ENCODE data around the gene TK2.
"Not testable (repeated sequence)": the region's sequence is repeated elsewhere in the genome, so short reads cannot be mapped to it uniquely, and the experiment has no call there.

TK2 gene

DNA sequence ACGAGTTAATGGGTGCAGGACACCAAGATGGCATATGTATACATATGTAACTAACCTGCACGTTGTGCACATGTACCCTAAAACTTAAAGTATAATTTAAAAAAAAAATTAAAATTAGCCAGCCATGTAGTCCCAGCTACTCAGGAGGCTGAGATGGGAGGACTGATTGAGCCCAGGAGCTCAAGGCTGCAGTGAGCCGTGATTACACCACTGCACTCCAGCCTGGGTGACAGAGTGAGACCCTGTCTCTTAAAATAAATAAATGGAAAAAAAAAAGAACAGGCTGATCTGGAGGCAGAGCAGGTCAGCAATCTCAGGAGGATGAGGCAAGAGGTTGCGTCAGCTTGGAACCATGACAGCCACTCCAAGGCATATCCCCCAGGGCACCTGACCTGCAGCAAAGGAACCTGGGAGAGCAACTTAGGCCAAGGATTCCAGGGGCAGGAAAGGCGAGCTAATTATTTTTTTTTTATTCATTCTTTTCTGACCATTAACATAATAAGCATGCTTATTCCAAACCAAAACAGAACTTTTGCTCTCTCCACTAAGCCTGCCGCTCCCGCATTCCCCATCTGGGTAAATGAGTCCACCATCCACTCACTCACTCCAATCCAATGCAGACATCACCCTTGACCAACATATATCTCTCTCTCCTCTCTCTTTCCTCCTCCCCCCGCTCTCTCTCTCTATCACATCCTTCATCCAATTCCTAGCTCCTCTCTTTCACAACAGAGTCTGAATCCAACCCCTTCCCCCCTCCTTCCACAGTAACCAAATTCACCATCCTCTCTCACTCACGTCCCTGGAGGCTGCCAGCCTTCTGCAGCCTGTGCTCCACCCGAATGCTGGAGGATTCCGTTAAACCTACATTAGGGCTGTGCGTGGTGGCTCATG, 47.7 kb downstream of the TK2 start:
- DNase-seq: no peak

DNA sequence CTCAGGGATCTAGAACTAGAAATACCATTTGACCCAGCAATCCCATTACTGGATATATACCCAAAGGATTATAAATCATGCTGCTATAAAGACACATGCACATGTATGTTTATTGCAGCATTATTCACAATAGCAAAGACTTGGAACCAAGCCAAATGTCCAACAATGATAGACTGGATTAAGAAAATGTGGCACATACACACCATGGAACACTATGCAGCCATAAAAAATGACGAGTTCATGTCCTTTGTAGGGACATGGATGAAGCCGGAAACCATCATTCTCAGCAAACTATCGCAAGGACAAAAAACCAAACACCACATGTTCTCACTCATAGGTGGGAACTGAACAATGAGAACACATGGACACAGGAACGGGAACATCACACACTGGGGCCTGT, 48.4 kb downstream of the TK2 start:
- DNase-seq: not testable (repeated sequence)

GRCh38 chr16:66497921-66498320, 52.0 kb downstream of the TK2 start:
- not testable (repeated sequence) for DNase-seq

GRCh38 chr16:66496226-66496625, 53.7 kb downstream of the TK2 start:
- DNase-seq: not testable (repeated sequence)

DNA sequence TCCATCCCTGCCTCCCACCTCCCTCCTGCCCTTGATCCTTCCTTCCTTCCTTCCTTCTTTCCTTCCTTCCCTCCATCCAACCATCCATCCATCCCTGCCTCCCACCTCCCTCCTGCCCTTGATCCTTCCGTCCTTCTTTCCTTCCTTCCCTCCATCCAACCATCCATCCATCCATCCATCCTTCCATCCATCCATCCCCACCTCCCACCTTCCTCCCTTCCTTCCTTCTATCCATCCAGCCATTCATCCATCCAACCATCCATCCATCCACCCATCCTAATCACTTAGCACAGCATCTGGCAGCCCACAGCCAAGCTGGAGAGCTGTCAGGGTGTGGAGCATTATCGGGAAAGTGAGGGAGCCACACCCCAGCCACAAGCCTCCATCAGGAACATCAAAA, 54.5 kb downstream of the TK2 start:
- no peak for DNase-seq

- no peak for DNase-seq
Measured at GRCh38 chr16:66494916-66495315, 55.0 kb downstream of the TK2 start.

- DNase-seq: no peak
Measured at GRCh38 chr16:66493490-66494401, 56.2 kb downstream of the TK2 start.

DNA sequence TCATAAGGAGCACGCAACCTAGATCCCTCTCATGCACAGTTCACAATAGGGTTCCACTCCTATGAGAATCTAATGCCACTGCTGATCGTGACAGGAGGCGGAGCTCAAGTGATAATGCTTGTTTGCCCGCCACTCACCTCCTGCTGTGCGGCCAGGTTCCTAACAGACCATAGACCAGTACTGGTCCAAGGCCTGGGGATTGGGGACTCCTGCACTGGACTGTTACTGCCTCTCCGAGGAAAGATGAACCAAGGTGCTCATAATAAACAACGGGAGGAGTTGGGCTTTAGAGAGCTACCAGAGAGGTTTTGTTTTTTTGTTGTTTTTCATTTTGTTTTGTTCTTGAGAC, 58.2 kb downstream of the TK2 start:
- DNase-seq: no peak

DNA sequence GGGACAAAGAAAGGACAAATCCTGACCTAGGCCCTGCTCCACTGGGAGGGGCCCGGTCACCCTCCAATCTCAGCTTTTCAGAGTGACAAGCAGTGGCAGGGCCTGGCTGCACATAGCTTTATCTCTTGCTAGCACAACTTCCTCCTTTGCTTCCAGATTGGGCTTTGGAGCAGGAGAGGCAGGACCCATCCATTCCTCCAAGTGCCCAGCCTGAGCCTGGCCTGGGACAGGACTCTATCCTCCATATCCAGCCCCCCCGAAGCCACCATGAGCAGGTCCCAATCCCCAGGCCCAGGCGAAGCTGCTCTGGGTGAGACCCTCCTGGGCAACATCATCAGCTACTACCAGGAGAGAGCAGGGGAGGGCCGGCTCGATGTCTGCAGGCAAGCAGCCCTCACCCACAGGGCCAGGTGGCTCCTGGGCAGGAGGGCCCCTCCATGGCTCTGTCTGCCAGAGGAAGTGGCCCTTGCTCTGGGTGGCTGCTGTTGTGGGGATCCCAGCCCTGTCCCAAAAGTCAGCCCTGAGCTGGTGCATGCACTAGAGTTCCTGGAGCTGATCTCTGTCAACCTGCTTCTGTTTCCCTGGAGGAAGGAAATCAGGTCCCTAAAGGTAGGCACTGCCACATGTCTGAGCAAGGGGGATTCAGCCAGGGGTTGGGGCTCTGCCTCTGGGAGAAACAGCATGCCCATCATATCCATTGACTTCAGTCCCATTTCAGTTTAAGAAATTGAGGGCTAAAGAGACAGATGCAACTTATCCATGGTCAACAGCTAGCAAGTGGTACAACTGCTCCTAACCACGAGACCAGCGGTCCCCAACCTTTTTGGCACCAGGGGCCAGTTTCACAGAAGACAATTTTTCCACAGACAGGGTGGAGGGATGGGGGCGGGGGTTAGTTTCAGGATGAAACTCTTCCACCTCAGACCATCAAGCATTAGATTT, 58.9 kb downstream of the TK2 start:
- DNase-seq: no peak

GRCh38 chr16:66489818-66490217, 60.1 kb downstream of the TK2 start:
- no peak for DNase-seq

- DNase-seq: no peak
Measured at GRCh38 chr16:66489385-66489784, 60.5 kb downstream of the TK2 start.

GRCh38 chr16:66488505-66488904, 61.4 kb downstream of the TK2 start:
- no peak for DNase-seq

GRCh38 chr16:66487580-66488275, 62.2 kb downstream of the TK2 start:
- no peak for DNase-seq

GRCh38 chr16:66486773-66487579, 62.9 kb downstream of the TK2 start:
- DNase-seq: no peak

DNA sequence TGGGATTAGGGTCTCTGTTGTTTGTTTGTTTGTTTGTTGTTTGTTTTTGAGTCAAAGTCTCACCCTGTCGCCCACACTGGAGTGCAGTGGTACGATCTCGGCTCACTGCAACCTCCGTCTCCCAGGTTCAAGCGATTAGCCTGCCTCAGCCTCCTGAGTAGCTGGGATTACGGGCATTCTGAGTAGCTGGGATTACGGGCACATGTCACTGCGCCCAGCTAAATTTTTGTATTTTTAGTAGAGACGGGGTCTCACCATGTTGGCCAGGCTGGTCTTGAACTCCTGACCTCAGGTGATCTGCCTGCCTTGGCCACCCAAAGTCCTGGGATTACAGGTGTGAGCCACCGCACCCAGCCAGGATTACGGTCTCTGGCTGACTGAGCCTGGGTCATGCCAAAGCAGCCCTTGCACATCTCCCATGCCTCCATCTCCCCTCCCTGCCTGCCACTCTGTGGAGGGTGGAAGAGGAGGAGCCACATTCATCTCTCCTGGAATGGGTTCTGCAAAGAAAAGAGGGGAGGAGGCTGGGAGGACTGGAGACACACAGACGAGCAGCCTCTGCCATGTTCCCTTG, 63.6 kb downstream of the TK2 start:
- DNase-seq: no peak

DNA sequence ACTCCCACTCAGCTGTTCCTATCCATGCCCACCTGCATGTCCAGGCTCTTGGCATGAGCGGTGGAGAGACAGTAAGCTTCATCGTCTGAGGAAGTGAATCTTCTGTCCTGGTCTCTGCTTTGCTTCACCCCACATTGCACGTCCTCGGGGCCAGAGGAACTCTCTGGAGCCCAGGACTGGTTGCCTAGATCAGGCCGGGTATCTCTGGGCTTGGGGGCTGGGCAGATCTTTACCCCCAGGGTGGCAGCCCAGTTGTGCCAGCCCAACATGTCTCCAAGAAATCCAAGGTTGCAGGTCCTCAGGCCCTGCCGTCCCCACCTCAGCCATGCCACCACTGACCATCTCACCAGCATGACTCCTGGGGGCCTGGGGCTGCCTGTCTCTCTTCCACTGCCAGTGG, 64.5 kb downstream of the TK2 start:
- DNase-seq: no peak

DNA sequence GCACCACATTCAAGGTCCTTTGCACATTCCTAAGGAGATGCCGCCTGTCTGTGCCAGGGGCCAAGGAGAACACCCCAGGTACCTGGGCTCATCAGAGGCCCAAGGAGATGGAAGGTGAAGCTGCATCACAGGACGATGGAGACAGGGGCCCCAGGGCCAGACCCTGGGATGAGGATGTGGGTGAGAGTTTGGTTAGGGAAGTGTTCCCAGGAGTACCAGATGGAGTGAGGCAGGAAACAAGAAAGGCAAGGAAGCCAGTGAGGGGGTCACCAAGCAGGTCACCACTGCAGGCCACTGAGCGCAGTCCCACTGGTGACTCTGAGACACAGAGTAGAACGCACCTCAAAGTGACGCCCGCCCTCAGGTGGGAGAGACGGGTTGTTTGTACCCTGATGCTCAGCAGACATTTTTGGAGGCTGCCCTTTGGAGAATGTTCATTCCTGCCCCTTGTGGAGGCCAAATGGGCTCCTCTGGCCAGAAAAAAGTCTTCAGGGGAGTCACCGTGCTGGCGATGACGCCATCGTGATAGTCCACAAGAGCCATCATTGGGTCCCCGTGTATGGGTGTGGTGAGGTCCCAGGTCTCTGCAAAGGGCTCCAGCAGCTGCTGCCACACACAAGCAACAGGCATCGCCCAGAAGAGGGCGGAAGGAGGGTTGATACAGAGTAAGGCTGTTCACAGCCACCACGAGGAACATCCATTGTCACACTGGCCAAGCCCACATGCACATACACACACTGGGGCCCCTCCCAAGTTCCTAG, 65.3 kb downstream of the TK2 start:
- no peak for DNase-seq

- DNase-seq: peak; percentile 79
Measured at GRCh38 chr16:66483689-66484452, 66.1 kb downstream of the TK2 start.

DNA sequence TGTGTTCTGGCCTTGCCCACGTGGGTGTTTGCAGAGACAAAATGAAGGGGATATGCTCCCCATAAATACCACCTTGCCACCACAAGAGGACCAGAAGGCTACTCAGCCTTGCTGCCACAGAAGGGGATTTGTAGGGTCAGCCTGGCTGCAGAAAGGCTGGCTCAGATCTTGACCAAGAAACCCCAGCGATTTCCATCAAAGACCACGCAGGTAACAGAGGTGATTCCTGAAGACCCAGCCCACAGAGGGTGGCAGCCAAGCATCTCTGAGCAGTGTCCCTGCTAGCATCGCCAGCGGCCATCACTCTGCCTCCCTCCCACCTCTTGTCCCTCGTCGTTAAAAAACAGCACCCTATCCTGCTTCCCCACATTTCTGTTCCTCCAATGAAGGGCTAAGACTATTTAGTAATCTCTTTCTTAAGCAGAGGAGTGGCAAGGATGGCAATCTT, 68.0 kb downstream of the TK2 start:
- no peak for DNase-seq

Data from NCI-H1092 treated with DMSO at 0.1 percent for 48 hours (cell line).